Endothelial cell of umbilical vein (primary cell): ENCODE measurements around the gene MUC2. TPM values are rescaled to one million over a fixed set of nuclear protein-coding genes. Genes with fewer than 3 reads are reported as not detected.

Experiments used
- BruUV-seq: library from RNA; stranded (reverse); fragments of 400-500 nt; replicated peaks from 2 replicates; lab custom pipeline; 2021; lab: Mats Ljungman, UMichigan
- CTCF ChIA-PET: fragments of 300-600, 350-600 bp; sonication (Branson Sonifier 250); formaldehyde crosslinking; loops from one replicate; lab custom pipeline; 2021; ENCODE audit warnings: antibody characterized with exemption, inconsistent platforms; lab: Charles Lee
- POLR2A ChIA-PET: fragments of 300-600, 350-600 bp; sonication (Branson Sonifier 250); formaldehyde crosslinking; loops from one replicate; lab custom pipeline; 2021; ENCODE audit warnings: antibody characterized with exemption, inconsistent platforms; lab: Charles Lee
- DNase-seq: peaks from one replicate; pipeline ENCODE4 v3.0.0-alpha.2; 2011; ENCODE audit warnings: low read depth, low spot score
- FAIRE-seq: peaks from 2 replicates; lab custom pipeline; 2011; peaks lifted over from hg19 to GRCh38; lab: Jason Lieb, UNC
- H2AFZ ChIP-seq: 2 replicates; pipeline ENCODE4 v1.6.0; 2012; ENCODE audit warnings: low read depth, low read length, control low read depth, inconsistent platforms
- H3K27ac ChIP-seq: 2 replicates; pipeline ENCODE4 v1.5.1; 2011; ENCODE audit warnings: low read depth, mild to moderate bottlenecking, control low read depth, low read length, moderate library complexity; ENCODE audit not compliant: insufficient read depth
- H3K27me3 ChIP-seq, 2 experiments: 2 replicates each; pipeline versions ENCODE4 v1.6.0 to v1.6.1; 2011; ENCODE audit warnings: low read length in 2 of 2, mixed read lengths in 1 of 2; ENCODE audit not compliant: control insufficient read depth in 2 of 2, insufficient read depth in 2 of 2
- H3K36me3 ChIP-seq, 2 experiments: 2 replicates in 1 of 2; 3 replicates in 1 of 2; pipeline ENCODE4 v1.5.1; 2011; ENCODE audit warnings: low read length in 2 of 2, mild to moderate bottlenecking in 1 of 2, moderate library complexity in 1 of 2; ENCODE audit not compliant: control insufficient read depth in 2 of 2, insufficient read depth in 2 of 2; ENCODE audit errors: extremely low read depth in 1 of 2
- H3K4me1 ChIP-seq: 3 replicates; pipeline ENCODE4 v1.5.1; 2011; ENCODE audit warnings: mild to moderate bottlenecking, low read length; ENCODE audit not compliant: control insufficient read depth, insufficient read depth; ENCODE audit errors: extremely low read depth
- H3K4me2 ChIP-seq: 2 replicates; pipeline ENCODE4 v1.6.1; 2011; ENCODE audit warnings: low read length, control low read depth, mixed read lengths; ENCODE audit not compliant: insufficient read depth
- H3K4me3 ChIP-seq, 3 experiments: fragments of 200-600 bp in 1 of 3; sonication (generic), shearing (Covaris generic) in 1 of 3; replicated peaks in 1 of 3; 2 replicates each; pipeline ENCODE4 v1.5.1; 2011 to 2016; ENCODE audit warnings: control low read depth in 3 of 3, low read length in 3 of 3, mild to moderate bottlenecking in 2 of 3, inconsistent platforms in 1 of 3, low read depth in 1 of 3, moderate library complexity in 1 of 3; ENCODE audit not compliant: insufficient read depth in 1 of 3
- H3K79me2 ChIP-seq: 2 replicates; pipeline ENCODE4 v1.6.0; 2012; ENCODE audit warnings: low read length, inconsistent platforms; ENCODE audit not compliant: control insufficient read depth, insufficient read depth
- H3K9ac ChIP-seq: replicated peaks from 2 replicates; pipeline ENCODE3; 2011; ENCODE audit warnings: low read length, control low read depth; ENCODE audit not compliant: insufficient read depth; ENCODE audit errors: extremely low read depth
- H3K9me1 ChIP-seq: replicated peaks from 3 replicates; pipeline ENCODE4 v1.6.0; 2011; ENCODE audit warnings: mild to moderate bottlenecking, low read length; ENCODE audit not compliant: control insufficient read depth, insufficient read depth; ENCODE audit errors: extremely low read depth
- H3K9me3 ChIP-seq: replicated peaks from 2 replicates; pipeline ENCODE4 v1.5.1; 2012; ENCODE audit warnings: low read length, inconsistent platforms; ENCODE audit not compliant: control insufficient read depth, insufficient read depth
- H4K20me1 ChIP-seq: replicated peaks from 2 replicates; pipeline ENCODE3; 2011; ENCODE audit warnings: mild to moderate bottlenecking, low read length; ENCODE audit not compliant: control insufficient read depth, insufficient read depth; ENCODE audit errors: extremely low read depth
- CTCF ChIP-seq, 2 donors: IDR thresholded peaks; 1 replicate in 1 of 2; 2 replicates in 1 of 2; pipeline ENCODE4 v1.5.1; 2011; ENCODE audit warnings: low read length in 2 of 2, mild to moderate bottlenecking in 2 of 2, moderate library complexity in 2 of 2, control low read depth in 1 of 2, inconsistent platforms in 1 of 2, low read depth in 1 of 2; ENCODE audit not compliant: insufficient read depth in 1 of 2; ENCODE audit errors: extremely low read depth in 1 of 2
- EZH2 ChIP-seq: IDR thresholded peaks from 2 replicates; pipeline ENCODE4 v1.6.1; 2012; ENCODE audit warnings: borderline replicate concordance, low read depth, mild to moderate bottlenecking, moderate library complexity, low read length, inconsistent platforms; ENCODE audit not compliant: severe bottlenecking
- FOS ChIP-seq: IDR thresholded peaks from 2 replicates; pipeline ENCODE4 v1.6.1; 2011; ENCODE audit warnings: mild to moderate bottlenecking, low read length, moderate library complexity, borderline replicate concordance; ENCODE audit not compliant: insufficient read depth
- GATA2 ChIP-seq: IDR thresholded peaks from 2 replicates; pipeline ENCODE4 v1.7.0; 2011; ENCODE audit warnings: low read depth, mild to moderate bottlenecking, moderate library complexity, mixed read lengths, low read length; ENCODE audit not compliant: insufficient read length, insufficient read depth
- JUN ChIP-seq: IDR thresholded peaks from 2 replicates; pipeline ENCODE4 v1.6.1; 2011; ENCODE audit warnings: borderline replicate concordance, low read depth; ENCODE audit not compliant: insufficient read length, insufficient read depth
- MAX ChIP-seq: IDR thresholded peaks from 2 replicates; pipeline ENCODE4 v1.6.1; 2011; ENCODE audit not compliant: insufficient read depth, insufficient read length
- MYC ChIP-seq: IDR thresholded peaks from one replicate; pipeline ENCODE4 v1.6.1; 2011; ENCODE audit warnings: mild to moderate bottlenecking, low read depth, low read length
- POLR2A ChIP-seq: IDR thresholded peaks from 2 replicates; pipeline ENCODE4 v1.6.1; 2012; ENCODE audit warnings: low read depth, mild to moderate bottlenecking, control low read depth, low read length
- POLR2AphosphoS5 ChIP-seq: IDR thresholded peaks from 2 replicates; pipeline ENCODE4 v1.6.1; 2012; ENCODE audit warnings: low read depth, mild to moderate bottlenecking, control low read depth, low read length, moderate library complexity; ENCODE audit not compliant: insufficient read depth
- dilution Hi-C: fragments of 300-500 bp; cut with MboI; formaldehyde crosslinking; loops from one replicate; pipeline ENCODE4 v1.15.0; 2019; ENCODE audit warnings: low sequenced_read_pairs; ENCODE audit not compliant: extremely low pct_ligation_motif_present
- intact Hi-C: fragments of 100-400 bp; cut with micrococcal nuclease; formaldehyde crosslinking; loops from one replicate; pipeline ENCODE4 v1.10.0; 2022
- polyA plus RNA-seq, 4 experiments: library from polyadenylated mRNA; depleted of rRNA in 3 of 4; stranded (reverse) in 3 of 4; unstranded in 1 of 4; fragments of >200 nt; gene quantifications; 2 replicates each; pipeline versions ENCODE4 v1.2.1 to v1.2.3, GENCODE V29; 2011 to 2012; ENCODE audit warnings: missing spikeins in 1 of 4
- total RNA-seq: library from RNA; stranded (reverse); gene quantifications from 2 replicates; pipeline ENCODE4 v1.2.3, GENCODE V29; 2021

MUC2 gene
- total and polyA plus RNA-seq, 2 donors (not counting 3 experiments of a cell fraction or from before 2014, with no cell fraction given) = not detected

- no peak for DNase-seq
- H3K9ac ChIP-seq = no peak overlapping the region
- H4K20me1 ChIP-seq = no peaks in the 10 kb centered on the region
- no peaks in the 10 kb centered on the region for H3K9me1 ChIP-seq
- H3K9me3 ChIP-seq = no peaks in the 10 kb centered on the region
- ChIA-PET POLR2A (no interaction called here), CTCF (no interaction called here)
- H3K36me3 ChIP-seq = no peaks in the 10 kb centered on the region
- dilution Hi-C loops = no loop called here
- intact Hi-C loops = no loop called here
- no peaks in the 10 kb centered on the region for H3K79me2 ChIP-seq
- TF ChIP-seq GATA2 = no peak
- TF ChIP-seq MAX = no peak
- no peak for TF ChIP-seq POLR2A
- TF ChIP-seq MYC = no peak
- TF ChIP-seq JUN = no peak
- no peak for TF ChIP-seq FOS
- TF ChIP-seq POLR2AphosphoS5 = no peak
- no peak for TF ChIP-seq EZH2
- no peak for TF ChIP-seq CTCF (IDR thresholded peaks at IDR 0.05; ENCODE audit: extremely low read depth in 1 of 2, insufficient read depth in 1 of 2, low read depth in 1 of 2, low read length in 2 of 2)
- FAIRE-seq = no peak
- H3K4me2 ChIP-seq = no peak overlapping the region
- H3K27me3 ChIP-seq = no peaks in the 10 kb centered on the region
- no peak overlapping the region for H3K4me3 ChIP-seq
- BruUV-seq = no TSS peak
- no peak overlapping the region for H2AFZ ChIP-seq
- H3K4me1 ChIP-seq = no peaks in the 10 kb centered on the region
- H3K27ac ChIP-seq = no peak overlapping the region
Observed at GRCh38 chr11:1035577-1036283, 38.9 kb upstream of the MUC2 start.
